Fibroblast of lung (primary cell): Measurements from ENCODE around the gene GPX4. TPM values are rescaled to one million over a fixed set of nuclear protein-coding genes. Genes with fewer than 3 reads are reported as not detected.

Source experiments
- DNase-seq, 2 donors: peaks; one replicate each; pipeline versions ENCODE4 v3.0.0 to v3.0.0-alpha.2; 2010; ENCODE audit warnings: low read depth in 2 of 2
- H2AFZ ChIP-seq: 2 replicates; pipeline ENCODE4 v1.5.1; 2012; ENCODE audit warnings: low read length, control low read depth, inconsistent platforms
- H3K27ac ChIP-seq: 2 replicates; pipeline ENCODE4 v1.5.1; 2011; ENCODE audit warnings: low read length, control low read depth; ENCODE audit not compliant: insufficient read depth
- H3K27me3 ChIP-seq: 2 replicates; pipeline ENCODE4 v1.5.1; 2011; ENCODE audit warnings: mild to moderate bottlenecking, low read length; ENCODE audit not compliant: control insufficient read depth, insufficient read depth
- H3K36me3 ChIP-seq: 2 replicates; pipeline ENCODE4 v1.5.1; 2011; ENCODE audit warnings: low read length; ENCODE audit not compliant: control insufficient read depth, insufficient read depth
- H3K4me1 ChIP-seq: 2 replicates; pipeline ENCODE4 v1.5.1; 2011; ENCODE audit warnings: low read length; ENCODE audit not compliant: control insufficient read depth, insufficient read depth; ENCODE audit errors: extremely low read depth
- H3K4me2 ChIP-seq: 2 replicates; pipeline ENCODE4 v1.5.1; 2011; ENCODE audit warnings: low read length, control low read depth; ENCODE audit not compliant: insufficient read depth; ENCODE audit errors: extremely low read depth
- H3K4me3 ChIP-seq, 4 experiments: fragments of 200-600 bp in 1 of 4; sonication (generic) in 1 of 4; replicated peaks in 1 of 4; 2 replicates each; pipeline ENCODE4 v1.5.1; 2011 to 2016; ENCODE audit warnings: low read length in 4 of 4, low read depth in 3 of 4, mild to moderate bottlenecking in 3 of 4, control low read depth in 2 of 4, inconsistent platforms in 1 of 4, mixed read lengths in 1 of 4; ENCODE audit not compliant: insufficient read depth in 1 of 4; ENCODE audit errors: control extremely low read depth in 1 of 4
- H3K79me2 ChIP-seq: 2 replicates; pipeline ENCODE4 v1.5.1; 2012; ENCODE audit warnings: mild to moderate bottlenecking, low read length, inconsistent platforms; ENCODE audit not compliant: control insufficient read depth, insufficient read depth
- H3K9ac ChIP-seq: 2 replicates; pipeline ENCODE4 v1.5.1; 2011; ENCODE audit warnings: mild to moderate bottlenecking, low read length, control low read depth; ENCODE audit not compliant: insufficient read depth
- H3K9me3 ChIP-seq: 2 replicates; pipeline ENCODE4 v1.5.1; 2012; ENCODE audit warnings: low read depth, low read length; ENCODE audit not compliant: control insufficient read depth, insufficient read depth
- H4K20me1 ChIP-seq: 2 replicates; pipeline ENCODE4 v1.5.1; 2011; ENCODE audit warnings: low read length; ENCODE audit not compliant: control insufficient read depth, insufficient read depth; ENCODE audit errors: extremely low read depth
- CTCF ChIP-seq, 2 donors: IDR thresholded peaks in 1 of 2; conservative IDR thresholded peaks in 1 of 2; 1 replicate in 1 of 2; 2 replicates in 1 of 2; pipeline ENCODE4 v1.5.1; 2011 to 2012; ENCODE audit warnings: low read length in 2 of 2, control low read depth in 1 of 2, inconsistent platforms in 1 of 2, low read depth in 1 of 2, mild to moderate bottlenecking in 1 of 2
- EZH2 ChIP-seq: IDR thresholded peaks from 2 replicates; pipeline ENCODE4 v1.5.1; 2012; ENCODE audit warnings: low read length, control low read depth, mild to moderate bottlenecking; ENCODE audit errors: missing control alignments
- polyA plus RNA-seq, 2 donors: library from polyadenylated mRNA; depleted of rRNA in 1 of 2; stranded (reverse) in 1 of 2; unstranded in 1 of 2; fragments of >200 nt; gene quantifications; 2 replicates each; pipeline ENCODE4 v1.2.1, GENCODE V29; 2011 to 2012; ENCODE audit warnings: missing spikeins in 1 of 2
- total RNA-seq: library from RNA; depleted of rRNA; stranded (reverse); fragments of >200 nt; gene quantifications from 2 replicates; pipeline ENCODE4 v1.2.1, GENCODE V29; 2014

Gene GPX4
- total and polyA plus RNA-seq, 2 donors (not counting 1 experiment from before 2014, with no cell fraction given): 325 to 430 TPM

DNA sequence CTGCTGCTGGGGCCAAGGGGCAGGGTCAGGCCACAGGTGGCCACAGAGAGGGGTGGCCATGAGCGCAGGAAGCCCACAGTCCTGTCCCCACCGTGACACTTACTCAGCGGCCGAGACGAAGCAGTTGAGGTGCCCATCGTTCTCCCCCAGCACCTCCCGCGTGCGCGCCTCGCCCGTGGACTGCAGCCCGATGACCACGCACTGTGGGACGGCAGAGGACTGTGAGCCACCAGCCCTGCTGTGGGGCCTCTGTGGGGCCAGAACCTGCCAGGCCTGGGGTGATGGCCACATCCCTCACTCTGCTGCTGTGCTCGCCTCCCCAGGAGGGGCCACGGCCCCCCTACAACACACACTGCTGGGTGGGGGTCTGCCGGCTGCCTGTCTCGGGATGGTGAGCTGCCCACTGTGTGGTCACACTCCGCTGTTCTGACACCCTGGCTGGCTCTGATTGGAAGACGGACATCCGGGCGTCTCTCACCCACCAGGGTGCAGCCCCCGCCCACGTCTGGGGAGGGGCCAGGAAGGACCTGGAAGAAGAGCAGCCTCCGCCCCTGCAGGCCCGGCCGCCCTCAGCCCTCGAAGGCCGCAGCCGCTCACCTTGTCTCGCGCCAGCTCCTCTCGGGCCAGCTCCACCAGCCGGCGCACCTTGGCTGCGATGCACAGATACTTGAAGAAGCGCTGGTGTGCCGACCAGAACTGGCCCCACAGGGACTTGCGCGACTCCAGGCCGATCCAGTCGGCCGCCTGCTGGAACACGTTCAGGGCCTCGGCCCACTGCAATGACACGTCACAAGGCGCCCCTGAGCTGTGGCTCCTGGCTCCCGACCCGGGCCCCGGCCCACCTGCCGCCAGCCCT is 13.2 kb downstream of the GPX4 start:
- Histone ChIP-seq H2AFZ (no peak overlapping the region), H3K9ac (no peak overlapping the region), H4K20me1 (peaks cover 3% of the 10 kb centered on the region), H3K9me3 (no peaks in the 10 kb centered on the region), H3K4me1 (peaks cover 8% of the 10 kb centered on the region), H3K4me2 (no peak overlapping the region), H3K27ac (no peak overlapping the region), H3K27me3 (no peaks in the 10 kb centered on the region), H3K36me3 (peaks cover 62% of the 10 kb centered on the region), H3K79me2 (no peaks in the 10 kb centered on the region), H3K4me3 (no peak overlapping the region)
- TF ChIP-seq CTCF (conservative IDR thresholded peaks at IDR 0.05 in 1 of 2, IDR thresholded peaks at IDR 0.05 in 1 of 2; ENCODE audit: low read depth in 1 of 2, low read length in 2 of 2) (no peak), EZH2 (no peak)
- DNase-seq: no peak

DNA sequence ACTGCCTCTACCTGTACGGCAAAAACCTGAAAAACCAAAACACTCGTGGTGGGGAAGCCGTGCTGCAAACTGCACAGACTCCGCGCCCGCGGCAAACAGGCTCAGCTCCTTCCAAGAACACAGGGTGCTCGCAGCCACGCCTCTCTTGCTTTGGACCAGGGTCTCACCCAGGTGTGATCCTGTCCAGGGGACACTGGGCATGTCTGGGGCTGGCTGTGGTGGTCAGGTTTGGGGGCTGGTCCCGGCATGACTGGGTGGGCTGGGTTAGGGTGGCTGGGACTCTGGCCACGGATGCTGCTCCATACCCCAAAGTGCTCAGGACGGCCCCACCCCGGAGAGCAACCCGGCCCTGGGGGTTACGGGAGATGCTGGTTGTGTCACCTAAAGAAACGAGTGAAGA is 13.9 kb downstream of the GPX4 start:
- H3K27ac ChIP-seq: no peak overlapping the region
- H3K27me3 ChIP-seq: no peaks in the 10 kb centered on the region
- no peak overlapping the region for H3K4me2 ChIP-seq
- H3K79me2 ChIP-seq: no peaks in the 10 kb centered on the region
- no peak overlapping the region for H3K4me3 ChIP-seq
- no peak for DNase-seq
- no peak overlapping the region for H2AFZ ChIP-seq
- peaks cover 63% of the 10 kb centered on the region for H3K36me3 ChIP-seq
- H3K9me3 ChIP-seq: no peaks in the 10 kb centered on the region
- H3K9ac ChIP-seq: no peak overlapping the region
- no peak for TF ChIP-seq EZH2
- no peak for TF ChIP-seq CTCF (conservative IDR thresholded peaks at IDR 0.05 in 1 of 2, IDR thresholded peaks at IDR 0.05 in 1 of 2; ENCODE audit: low read depth in 1 of 2, low read length in 2 of 2)
- H4K20me1 ChIP-seq: peaks cover 2% of the 10 kb centered on the region
- H3K4me1 ChIP-seq: peaks cover 8% of the 10 kb centered on the region

DNA sequence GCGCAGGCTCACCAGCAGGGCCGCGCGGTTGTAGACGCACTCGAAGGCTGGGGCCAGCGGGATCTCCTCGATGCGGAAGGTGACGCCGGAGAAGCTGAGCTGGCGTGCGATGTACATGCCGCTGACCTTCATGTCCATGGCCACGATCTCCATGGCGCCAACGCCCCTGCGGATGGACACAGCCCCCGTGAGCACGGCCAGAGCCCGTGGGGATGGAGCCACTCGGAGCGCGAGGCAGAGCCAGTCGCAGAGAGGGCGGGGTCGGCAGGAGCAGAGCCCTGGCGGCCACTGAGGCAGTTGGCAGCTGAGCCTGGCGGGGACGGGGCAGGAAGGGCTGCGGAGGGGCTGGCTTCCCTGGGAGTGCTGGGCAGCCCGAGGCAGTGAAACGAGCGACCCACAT is 15.2 kb downstream of the GPX4 start:
- Histone ChIP-seq H3K79me2 (peaks cover 7% of the 10 kb centered on the region), H3K4me2 (no peak overlapping the region), H3K36me3 (peaks cover 67% of the 10 kb centered on the region), H3K4me3 (no peak overlapping the region), H3K27me3 (no peaks in the 10 kb centered on the region), H2AFZ (no peak overlapping the region), H3K9me3 (no peaks in the 10 kb centered on the region), H3K27ac (no peak overlapping the region), H3K9ac (no peak overlapping the region), H4K20me1 (no peaks in the 10 kb centered on the region), H3K4me1 (peaks cover 3% of the 10 kb centered on the region)
- DNase-seq: no peak
- TF ChIP-seq EZH2 (no peak), CTCF (conservative IDR thresholded peaks at IDR 0.05 in 1 of 2, IDR thresholded peaks at IDR 0.05 in 1 of 2; ENCODE audit: low read depth in 1 of 2, low read length in 2 of 2) (no peak)
